Upper lobe of left lung (tissue), 4 donors: Measurements from ENCODE around the gene TSC1.

Experiments used
- EP300 ChIP-seq, 4 donors: sonication (generic); formaldehyde crosslinking; IDR thresholded peaks; one replicate each; pipeline ENCODE4 v1.5.1; 2017; ENCODE audit warnings: antibody characterized with exemption in 4 of 4, control low read depth in 2 of 4
- POLR2A ChIP-seq, 4 donors: fragments of 450-650 bp; IDR thresholded peaks; one replicate each; pipeline ENCODE4 v1.5.1; 2016 to 2017; ENCODE audit warnings: antibody characterized with exemption in 4 of 4, mild to moderate bottlenecking in 2 of 4
- POLR2AphosphoS5 ChIP-seq, 2 donors: sonication (generic); formaldehyde crosslinking; IDR thresholded peaks; one replicate each; pipeline ENCODE4 v1.5.1; 2017; ENCODE audit warnings: antibody characterized with exemption in 2 of 2
- TF ChIP-seq, protein P1 (sequence below), 6 experiments: fragments of 450-650 bp in 4 of 6; fragments of 200-600 bp in 2 of 6; sonication (generic) in 2 of 6; IDR thresholded peaks; one replicate each; pipeline ENCODE4 v1.5.1; 2016 to 2019; ENCODE audit warnings: antibody characterized with exemption in 6 of 6

DNA sequence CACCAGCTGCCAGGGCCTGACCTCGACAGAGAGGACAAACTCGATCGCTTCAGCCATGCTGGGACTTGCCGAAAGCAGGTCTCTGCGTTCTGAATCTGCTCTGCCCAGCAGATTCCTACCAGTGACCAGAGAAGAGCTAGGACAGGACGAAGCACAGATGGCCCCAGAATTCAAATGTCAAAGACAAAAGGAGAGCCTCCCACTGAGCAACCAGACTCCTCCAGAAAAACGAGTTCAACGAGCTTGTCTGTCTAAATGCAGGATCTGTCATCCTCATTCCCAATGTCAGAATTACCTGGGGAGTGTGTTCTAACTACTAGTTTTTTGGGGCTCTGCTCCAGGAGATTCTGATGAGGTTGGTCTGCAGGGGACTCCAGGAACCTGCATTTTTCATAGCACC lies 79.7 kb downstream of the TSC1 start:
- TF ChIP-seq, protein P1, sequence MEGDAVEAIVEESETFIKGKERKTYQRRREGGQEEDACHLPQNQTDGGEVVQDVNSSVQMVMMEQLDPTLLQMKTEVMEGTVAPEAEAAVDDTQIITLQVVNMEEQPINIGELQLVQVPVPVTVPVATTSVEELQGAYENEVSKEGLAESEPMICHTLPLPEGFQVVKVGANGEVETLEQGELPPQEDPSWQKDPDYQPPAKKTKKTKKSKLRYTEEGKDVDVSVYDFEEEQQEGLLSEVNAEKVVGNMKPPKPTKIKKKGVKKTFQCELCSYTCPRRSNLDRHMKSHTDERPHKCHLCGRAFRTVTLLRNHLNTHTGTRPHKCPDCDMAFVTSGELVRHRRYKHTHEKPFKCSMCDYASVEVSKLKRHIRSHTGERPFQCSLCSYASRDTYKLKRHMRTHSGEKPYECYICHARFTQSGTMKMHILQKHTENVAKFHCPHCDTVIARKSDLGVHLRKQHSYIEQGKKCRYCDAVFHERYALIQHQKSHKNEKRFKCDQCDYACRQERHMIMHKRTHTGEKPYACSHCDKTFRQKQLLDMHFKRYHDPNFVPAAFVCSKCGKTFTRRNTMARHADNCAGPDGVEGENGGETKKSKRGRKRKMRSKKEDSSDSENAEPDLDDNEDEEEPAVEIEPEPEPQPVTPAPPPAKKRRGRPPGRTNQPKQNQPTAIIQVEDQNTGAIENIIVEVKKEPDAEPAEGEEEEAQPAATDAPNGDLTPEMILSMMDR (IDR thresholded peaks at IDR 0.05): no peak
- no peak for TF ChIP-seq EP300 (IDR thresholded peaks at IDR 0.05)
- no peak for TF ChIP-seq POLR2A (IDR thresholded peaks at IDR 0.05)
- TF ChIP-seq POLR2AphosphoS5 (IDR thresholded peaks at IDR 0.05): no peak
